Skin of body (tissue), 2 donors: ENCODE measurements around the gene CHAF1A. TPM values are rescaled to one million over a fixed set of nuclear protein-coding genes. Genes with fewer than 3 reads are reported as not detected.

Experiments
- DNase-seq: peaks from one replicate; lab custom pipeline; 2025; lab: John Stamatoyannopoulos, UW
- total RNA-seq: library from RNA; depleted of rRNA; stranded (reverse); fragments of >200 nt; gene quantifications from one replicate; pipeline ENCODE4 v1.2.3, GENCODE V29; 2014

Gene CHAF1A
- total RNA-seq, 1 donor from 2014 or later, result 9.5 TPM

GRCh38 chr19:4400135-4400936, 2.1 kb upstream of the CHAF1A start, which contains the start of gene SH3GL1:
Gene SH3GL1, minus strand, starts transcription at chr19:4400547. Its CDS starts 179 bp downstream, at chr19:4400368.
- DNase-seq, result peak; percentile 94

DNA sequence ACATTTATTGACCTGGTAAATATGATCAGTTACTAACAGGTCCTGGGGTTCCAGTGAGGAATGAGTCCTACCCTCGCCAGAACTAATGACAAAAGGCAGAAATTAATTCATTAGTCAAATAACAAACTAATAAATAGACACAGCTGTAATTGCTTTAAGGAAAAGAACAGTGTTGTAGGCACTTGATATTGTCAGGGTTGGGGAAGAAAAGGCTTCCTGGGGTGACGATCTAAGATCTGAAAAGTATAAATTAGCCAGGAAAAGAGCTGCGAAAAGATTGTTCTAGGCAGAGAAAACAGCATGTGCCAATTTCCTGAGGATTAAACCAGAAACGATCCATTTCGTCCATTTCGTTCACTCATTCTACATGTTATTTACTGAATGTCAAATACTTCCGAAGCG, 670 bp upstream of the CHAF1A start:
- DNase-seq, result no peak

DNA sequence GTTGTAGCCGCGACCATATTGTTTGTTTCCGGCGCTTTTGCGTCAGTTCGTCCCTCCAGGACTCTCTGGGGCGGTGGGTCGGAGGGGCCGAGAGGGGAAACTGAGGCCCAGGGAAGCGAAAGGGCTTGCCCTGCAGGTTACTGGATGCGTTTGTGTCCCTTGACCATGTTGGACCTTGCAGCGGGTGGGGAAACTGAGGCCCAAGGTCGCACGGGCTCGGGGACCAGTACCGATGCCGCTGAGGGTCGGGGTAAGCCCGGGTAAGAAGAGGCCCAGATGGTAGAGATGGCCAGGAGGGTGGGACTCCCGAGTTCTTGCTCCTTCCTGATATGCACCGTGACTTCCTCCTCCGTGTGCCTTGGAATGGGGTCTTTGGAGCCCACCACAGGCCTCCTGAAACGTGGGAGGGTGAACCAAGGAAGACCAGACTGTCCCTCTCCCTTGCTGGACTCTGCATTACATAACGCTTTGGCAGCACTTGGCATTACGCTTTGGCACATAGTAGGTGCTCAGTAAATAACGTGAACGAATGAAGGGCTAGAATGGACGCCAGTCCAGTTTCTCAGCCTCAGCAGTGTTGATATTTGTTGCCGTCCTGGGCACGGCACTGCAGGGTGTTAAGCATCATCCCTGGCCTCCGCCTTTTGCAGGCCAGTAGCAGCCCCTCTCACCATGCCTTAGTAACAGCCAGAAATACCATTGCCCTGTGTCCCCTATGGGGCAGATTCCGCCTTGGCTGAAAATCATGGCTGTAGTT, 743 bp downstream of the CHAF1A start:
- no peak for DNase-seq

- no peak for DNase-seq
Observed at GRCh38 chr19:4405977-4406376, 3.5 kb downstream of the CHAF1A start.

- no peak for DNase-seq
Observed at GRCh38 chr19:4406626-4407025, 4.2 kb downstream of the CHAF1A start.

DNA sequence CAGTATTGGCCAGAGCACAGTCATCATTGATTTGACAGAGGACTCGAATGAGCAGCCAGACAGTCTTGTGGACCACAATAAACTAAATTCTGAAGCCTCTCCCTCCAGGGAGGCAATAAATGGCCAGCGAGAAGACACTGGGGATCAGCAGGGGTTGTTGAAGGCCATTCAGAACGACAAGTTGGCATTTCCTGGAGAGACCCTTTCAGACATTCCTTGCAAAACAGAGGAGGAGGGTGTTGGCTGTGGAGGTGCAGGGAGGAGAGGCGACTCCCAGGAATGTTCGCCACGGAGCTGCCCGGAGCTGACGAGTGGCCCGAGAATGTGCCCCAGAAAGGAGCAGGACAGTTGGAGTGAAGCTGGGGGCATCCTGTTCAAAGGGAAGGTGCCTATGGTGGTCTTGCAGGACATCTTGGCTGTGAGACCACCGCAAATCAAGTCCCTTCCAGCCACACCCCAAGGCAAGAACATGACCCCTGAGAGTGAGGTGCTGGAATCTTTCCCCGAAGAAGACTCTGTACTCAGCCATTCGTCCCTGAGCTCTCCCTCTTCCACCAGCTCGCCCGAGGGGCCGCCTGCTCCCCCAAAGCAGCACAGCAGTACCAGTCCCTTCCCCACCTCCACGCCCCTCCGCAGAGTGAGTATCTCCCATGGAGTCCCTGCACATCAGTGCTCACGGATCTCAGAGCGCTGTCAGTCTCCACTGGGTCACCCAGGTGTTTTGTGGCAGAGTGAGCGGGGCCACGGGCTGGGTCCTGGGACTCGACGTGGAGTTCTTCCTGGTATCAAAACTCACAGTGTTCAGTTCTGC, 6.9 kb downstream of the CHAF1A start:
- no peak for DNase-seq

DNA sequence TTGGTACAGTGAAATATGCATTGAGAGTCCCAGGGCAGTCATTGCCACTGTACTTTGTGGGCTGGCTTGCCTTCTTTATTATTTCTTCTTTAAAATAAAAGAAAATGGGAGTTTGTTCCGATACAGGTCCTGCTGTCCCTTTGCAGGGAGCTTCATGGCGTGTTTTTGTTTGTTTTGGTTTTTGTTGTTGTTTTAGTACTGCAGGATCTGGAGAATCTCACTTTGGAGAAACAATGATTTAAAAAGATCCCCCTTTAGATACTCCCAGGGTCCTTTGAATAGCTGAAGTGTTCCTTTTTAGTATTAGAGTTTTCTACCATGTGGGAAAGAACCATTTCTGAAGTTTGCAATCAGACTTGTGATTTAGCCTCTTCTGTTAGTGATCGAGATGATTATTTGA, 11.1 kb downstream of the CHAF1A start:
- no peak for DNase-seq

- DNase-seq, result no peak
Observed at GRCh38 chr19:4414144-4414799, 11.8 kb downstream of the CHAF1A start.

- no peak for DNase-seq
Observed at GRCh38 chr19:4414800-4415321, 12.4 kb downstream of the CHAF1A start.

DNA sequence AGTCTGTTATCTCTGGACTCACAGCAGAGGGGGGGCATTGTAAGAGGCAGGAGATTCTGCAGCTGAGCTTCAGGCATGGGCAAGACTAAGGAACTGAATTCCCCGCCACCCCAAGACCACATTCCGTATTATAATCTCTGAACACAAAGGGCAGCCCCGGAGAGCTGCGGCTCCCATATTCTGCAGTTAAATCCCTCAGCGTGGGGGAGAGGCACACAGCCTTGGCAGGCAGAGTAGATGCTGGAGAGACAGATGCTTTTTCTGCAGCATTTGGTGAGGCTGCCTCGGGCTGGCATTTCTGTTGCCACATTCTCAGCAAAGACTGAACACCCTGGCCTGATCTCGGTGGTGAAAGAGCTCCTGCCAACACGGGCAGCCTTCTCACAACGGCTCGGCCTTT, 12.9 kb downstream of the CHAF1A start:
- DNase-seq, result no peak

DNA sequence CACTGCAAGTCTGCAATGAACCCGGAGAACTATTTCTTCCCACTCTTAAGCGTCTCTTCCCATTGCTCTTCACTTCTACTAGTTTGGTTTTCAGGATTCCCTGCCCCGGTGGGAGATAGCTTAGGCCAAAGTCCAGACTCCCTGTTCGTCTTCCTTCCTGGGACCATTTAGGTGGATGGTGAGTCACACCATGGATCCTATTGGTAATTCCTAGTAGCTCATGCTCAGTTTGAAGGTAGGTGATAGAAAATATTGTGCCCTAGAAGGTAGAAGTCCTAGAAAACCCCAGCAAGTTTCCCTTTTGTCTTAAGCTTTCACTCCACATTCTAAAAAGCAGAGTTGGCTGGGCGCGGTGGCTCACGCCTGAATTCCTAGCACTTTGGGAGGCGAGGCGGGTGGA, 13.8 kb downstream of the CHAF1A start:
- DNase-seq, result no peak

DNA sequence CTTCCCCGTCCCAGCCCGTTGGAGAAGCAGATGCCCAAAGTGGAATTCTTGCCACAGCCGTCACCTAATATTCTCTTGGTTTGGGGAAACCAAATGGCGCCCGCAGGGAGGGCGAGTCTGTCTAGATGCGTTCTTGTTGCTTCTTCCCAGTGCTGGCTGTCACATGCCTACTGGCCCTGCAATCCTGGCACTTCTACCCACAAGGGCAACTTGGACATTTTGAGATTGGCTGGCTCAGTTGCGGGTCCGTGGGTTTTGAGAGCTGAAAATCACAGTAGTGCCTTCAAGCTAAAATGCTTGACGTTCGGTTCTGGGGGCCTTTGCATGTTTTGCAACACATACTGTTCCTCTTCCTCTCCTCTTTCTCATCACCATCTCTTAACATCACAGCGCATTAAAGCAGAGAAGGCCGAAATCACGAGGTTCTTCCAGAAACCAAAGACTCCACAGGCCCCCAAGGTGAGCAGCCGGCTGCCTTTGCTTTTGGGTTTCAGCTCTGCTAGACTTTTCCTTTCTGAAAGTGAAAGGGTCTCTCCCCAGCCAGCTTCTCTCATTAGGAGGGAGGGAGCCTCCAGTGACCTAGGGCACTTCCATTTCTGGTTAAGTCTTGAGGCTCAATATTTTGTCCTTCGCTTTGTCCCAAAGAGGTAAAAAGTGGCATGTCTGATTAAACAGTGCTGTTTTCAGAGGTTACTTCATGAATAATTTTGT, 21.1 kb downstream of the CHAF1A start:
- DNase-seq, result no peak

DNA sequence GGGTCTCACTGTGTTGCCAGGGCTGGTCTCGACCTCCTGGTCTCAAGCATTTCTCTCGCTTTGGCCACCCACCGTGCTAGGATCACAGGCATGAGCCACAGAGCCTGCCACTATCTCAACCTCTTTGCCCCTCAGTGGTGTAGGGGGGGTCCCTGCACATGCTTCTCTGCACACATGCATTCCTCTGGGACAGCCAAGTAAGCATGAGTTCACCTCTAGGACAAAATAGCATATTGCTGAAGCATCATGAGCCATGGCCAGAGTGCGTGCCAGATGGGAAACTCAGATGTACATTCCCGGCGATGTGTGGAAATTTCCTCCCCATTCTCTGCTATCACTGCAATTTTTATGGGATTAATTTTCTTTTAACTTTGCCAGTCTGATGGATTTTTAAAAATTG, 23.1 kb downstream of the CHAF1A start:
- no peak for DNase-seq

DNA sequence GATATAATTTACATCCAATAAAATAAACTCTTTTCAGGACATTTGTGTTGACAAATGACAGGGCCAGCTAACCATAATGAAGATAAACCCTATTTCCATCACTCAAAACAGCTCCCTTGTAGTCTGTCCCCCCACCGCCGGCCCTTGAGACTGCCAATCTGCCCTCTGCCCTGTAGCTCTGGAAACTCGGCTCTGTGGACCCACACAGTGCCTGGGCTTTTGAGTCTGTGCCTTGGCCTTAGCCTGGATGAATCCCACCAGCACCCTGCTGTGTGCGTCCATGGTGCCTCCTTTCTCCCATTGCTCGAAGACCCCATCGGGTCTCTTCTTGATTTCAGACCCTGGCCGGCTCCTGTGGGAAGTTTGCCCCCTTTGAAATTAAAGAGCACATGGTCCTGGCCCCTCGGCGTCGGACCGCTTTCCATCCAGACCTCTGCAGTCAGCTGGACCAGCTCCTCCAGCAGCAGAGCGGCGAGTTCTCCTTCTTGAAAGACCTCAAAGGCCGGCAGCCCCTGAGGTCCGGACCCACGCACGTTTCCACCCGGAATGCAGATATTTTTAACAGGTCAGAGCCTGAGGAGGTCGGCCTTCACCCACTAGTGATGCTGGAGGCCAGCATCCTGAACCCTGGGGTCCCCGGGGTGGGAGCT, 26.0 kb downstream of the CHAF1A start:
- DNase-seq, result no peak

GRCh38 chr19:4429256-4429655, 26.8 kb downstream of the CHAF1A start:
- no peak for DNase-seq

DNA sequence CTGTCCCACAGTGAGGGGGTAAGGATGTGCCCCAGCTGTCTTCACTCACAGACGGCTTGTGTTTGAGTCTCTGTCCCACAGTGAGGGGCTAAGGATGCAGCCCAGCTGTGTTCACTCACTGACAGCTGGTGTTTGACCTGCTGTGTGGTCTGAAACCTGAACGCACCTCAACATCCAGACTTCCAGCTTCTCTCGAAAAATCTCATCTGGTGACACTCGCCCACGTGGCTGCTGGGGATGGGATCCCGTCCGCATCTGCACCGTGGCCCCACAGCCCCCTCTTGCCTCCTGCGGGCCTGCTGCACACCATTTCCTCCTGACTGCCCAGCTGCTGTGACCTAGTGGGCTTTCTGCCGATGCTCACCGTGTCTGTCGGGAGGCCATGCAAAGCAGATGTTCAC, 27.3 kb downstream of the CHAF1A start:
- DNase-seq, result no peak

GRCh38 chr19:4430760-4431159, 28.3 kb downstream of the CHAF1A start:
- DNase-seq, result no peak

- no peak for DNase-seq
Observed at GRCh38 chr19:4431296-4431695, 28.9 kb downstream of the CHAF1A start.

- no peak for DNase-seq
Observed at GRCh38 chr19:4431808-4432674, 29.6 kb downstream of the CHAF1A start.
